Raji (cell line): ENCODE measurements around the gene SMO.

Experiments
- POLR2A ChIP-seq: IDR thresholded peaks from 2 replicates; pipeline ENCODE4 v1.6.1; 2011; ENCODE audit warnings: low read depth, low read length, control low read depth; ENCODE audit not compliant: insufficient read depth

SMO gene

GRCh38 chr7:129166745-129167144, 21.7 kb upstream of the SMO start:
- TF ChIP-seq POLR2A = no peak

- TF ChIP-seq POLR2A = no peak
Measured at GRCh38 chr7:129167817-129168216, 20.6 kb upstream of the SMO start.

GRCh38 chr7:129168231-129169021, 20.0 kb upstream of the SMO start:
- TF ChIP-seq POLR2A = no peak

GRCh38 chr7:129169171-129169671, 19.2 kb upstream of the SMO start:
- no peak for TF ChIP-seq POLR2A

GRCh38 chr7:129169686-129170440, 18.6 kb upstream of the SMO start:
- no peak for TF ChIP-seq POLR2A

GRCh38 chr7:129170441-129171021, 17.9 kb upstream of the SMO start:
- TF ChIP-seq POLR2A = no peak

- TF ChIP-seq POLR2A = no peak
Measured at GRCh38 chr7:129176916-129177710, 11.3 kb upstream of the SMO start.

GRCh38 chr7:129184981-129185670, 3.3 kb upstream of the SMO start:
- TF ChIP-seq POLR2A = no peak

- TF ChIP-seq POLR2A = no peak
Measured at GRCh38 chr7:129186749-129187260, 1.6 kb upstream of the SMO start.

GRCh38 chr7:129187681-129188371, 607 bp upstream of the SMO start:
- TF ChIP-seq POLR2A = no peak

- TF ChIP-seq POLR2A = no peak
Measured at GRCh38 chr7:129188892-129189660, 643 bp downstream of the SMO start.

GRCh38 chr7:129189661-129190310, 1.4 kb downstream of the SMO start:
- no peak for TF ChIP-seq POLR2A
